D721Med (cell line): ENCODE measurements around the gene TNXB.

Source experiments
- DNase-seq: peaks from one replicate; pipeline ENCODE4 v3.0.0; 2011; ENCODE audit warnings: low spot score; ENCODE audit not compliant: insufficient read length
- FAIRE-seq: peaks from 2 replicates; lab custom pipeline; 2011; peaks lifted over from hg19 to GRCh38; lab: Jason Lieb, UNC
- CTCF ChIP-seq: IDR thresholded peaks from 2 replicates; pipeline ENCODE4 v1.5.1; 2012; ENCODE audit warnings: mild to moderate bottlenecking, control low read depth; ENCODE audit not compliant: insufficient read depth; ENCODE audit errors: missing control alignments

The TNXB gene

GRCh38 chr6:32109114-32109764 is at the start of gene TNXB:
TNXB (minus strand) TSS chr6:32109338; CDS start chr6:32098198, 11,140 bp downstream.
- no peak for FAIRE-seq

GRCh38 chr6:32158052-32158451 is 48.9 kb upstream of the TNXB start:
- no peak for TF ChIP-seq CTCF
- DNase-seq, result no peak
- no peak for FAIRE-seq

More at GRCh38 chr6:32109114-32109764, at the start of gene TNXB:
- no peak for TF ChIP-seq CTCF
- DNase-seq, result no peak

GRCh38 chr6:32156891-32157290 is 47.8 kb upstream of the TNXB start:
- no peak for TF ChIP-seq CTCF
- DNase-seq (no peak), FAIRE-seq (no peak)

GRCh38 chr6:32154514-32155161 is 45.5 kb upstream of the TNXB start:
- DNase-seq (peak; percentile 57), FAIRE-seq (no peak)
- TF ChIP-seq CTCF, result peak; percentile 53

- no peak for TF ChIP-seq CTCF
- DNase-seq (peak; percentile 75), FAIRE-seq (no peak)
Measured at GRCh38 chr6:32153564-32154513, 44.7 kb upstream of the TNXB start, which contains the start of gene PPT2. PPT2 (plus strand) TSS chr6:32154141; CDS start chr6:32154595, 454 bp downstream.

GRCh38 chr6:32152769-32153563 is 43.8 kb upstream of the TNXB start:
- no peak for DNase-seq
- no peak for FAIRE-seq
- no peak for TF ChIP-seq CTCF
